ENCODE data around the gene ZNF613. TPM values are rescaled to one million over a fixed set of nuclear protein-coding genes. Genes with fewer than 3 reads are reported as not detected.
"Not testable (repeated sequence)": the region's sequence is repeated elsewhere in the genome, so short reads cannot be mapped to it uniquely, and the experiment has no call there.

Gene ZNF613
- total and polyA plus RNA-seq, 2 donors (not counting 3 experiments of a cell fraction or from before 2014, with no cell fraction given): 1.7 to 6.5 TPM

GRCh38 chr19:51907981-51908380 is 19.3 kb upstream of the ZNF613 start:
- H3K27ac ChIP-seq (ENCODE audit: insufficient read depth, low read depth, low read length); H3K4me3 ChIP-seq (replicated peaks in 1 of 3; ENCODE audit: insufficient read depth in 1 of 3, low read depth in 1 of 3, low read length in 3 of 3); FAIRE-seq; intact Hi-C loops (cut with micrococcal nuclease); H3K9me1 ChIP-seq (replicated peaks; ENCODE audit: control insufficient read depth, extremely low read depth, insufficient read depth, low read length); H3K36me3 ChIP-seq (ENCODE audit: control insufficient read depth in 2 of 2, extremely low read depth in 1 of 2, insufficient read depth in 2 of 2, low read length in 2 of 2); H3K9ac ChIP-seq (replicated peaks; ENCODE audit: extremely low read depth, insufficient read depth, low read length); POLR2A ChIA-PET; CTCF ChIA-PET; H3K27me3 ChIP-seq (ENCODE audit: control insufficient read depth in 2 of 2, insufficient read depth in 2 of 2, low read length in 2 of 2); H4K20me1 ChIP-seq (replicated peaks; ENCODE audit: control insufficient read depth, extremely low read depth, insufficient read depth, low read length); dilution Hi-C loops (cut with MboI; ENCODE audit: extremely low pct_ligation_motif_present, low sequenced_read_pairs); DNase-seq (ENCODE audit: low read depth, low spot score); BruUV-seq (replicated peaks); H3K79me2 ChIP-seq (ENCODE audit: control insufficient read depth, insufficient read depth, low read length); H3K4me2 ChIP-seq (ENCODE audit: insufficient read depth, low read length); H3K4me1 ChIP-seq (ENCODE audit: control insufficient read depth, extremely low read depth, insufficient read depth, low read length); H3K9me3 ChIP-seq (replicated peaks; ENCODE audit: control insufficient read depth, insufficient read depth, low read length); H2AFZ ChIP-seq (ENCODE audit: low read depth, low read length): not testable (repeated sequence)

GRCh38 chr19:51915324-51915867 is 11.9 kb upstream of the ZNF613 start:
- no TSS peak for BruUV-seq (replicated peaks)
- no peak for FAIRE-seq
- POLR2A ChIA-PET: no interaction called here
- CTCF ChIA-PET: no interaction called here
- intact Hi-C loops (cut with micrococcal nuclease): no loop called here
- Histone ChIP-seq H3K79me2 (ENCODE audit: control insufficient read depth, insufficient read depth, low read length) (no peaks in the 10 kb centered on the region), H3K4me1 (ENCODE audit: control insufficient read depth, extremely low read depth, insufficient read depth, low read length) (no peaks in the 10 kb centered on the region), H3K36me3 (ENCODE audit: control insufficient read depth in 2 of 2, extremely low read depth in 1 of 2, insufficient read depth in 2 of 2, low read length in 2 of 2) (no peaks in the 10 kb centered on the region), H3K4me2 (ENCODE audit: insufficient read depth, low read length) (no peak overlapping the region), H2AFZ (ENCODE audit: low read depth, low read length) (no peak overlapping the region), H3K27ac (ENCODE audit: insufficient read depth, low read depth, low read length) (no peak overlapping the region), H4K20me1 (replicated peaks; ENCODE audit: control insufficient read depth, extremely low read depth, insufficient read depth, low read length) (no peaks in the 10 kb centered on the region), H3K9me1 (replicated peaks; ENCODE audit: control insufficient read depth, extremely low read depth, insufficient read depth, low read length) (no peaks in the 10 kb centered on the region), H3K9me3 (replicated peaks; ENCODE audit: control insufficient read depth, insufficient read depth, low read length) (peaks cover 19% of the 10 kb centered on the region), H3K9ac (replicated peaks; ENCODE audit: extremely low read depth, insufficient read depth, low read length) (no peak overlapping the region), H3K27me3 (ENCODE audit: control insufficient read depth in 2 of 2, insufficient read depth in 2 of 2, low read length in 2 of 2) (no peaks in the 10 kb centered on the region), H3K4me3 (replicated peaks in 1 of 3; ENCODE audit: insufficient read depth in 1 of 3, low read depth in 1 of 3, low read length in 3 of 3) (no peak overlapping the region)
- dilution Hi-C loops (cut with MboI; ENCODE audit: extremely low pct_ligation_motif_present, low sequenced_read_pairs): no loop called here
- TF ChIP-seq MYC (IDR thresholded peaks at IDR 0.05; ENCODE audit: low read depth, low read length) (no peak), POLR2A (IDR thresholded peaks at IDR 0.05; ENCODE audit: low read depth, low read length) (no peak), FOS (IDR thresholded peaks at IDR 0.05; ENCODE audit: borderline replicate concordance, insufficient read depth, low read length) (no peak), MAX (IDR thresholded peaks at IDR 0.05; ENCODE audit: insufficient read depth, insufficient read length) (no peak), EZH2 (IDR thresholded peaks at IDR 0.05; ENCODE audit: borderline replicate concordance, low read depth, low read length, severe bottlenecking) (no peak), POLR2AphosphoS5 (IDR thresholded peaks at IDR 0.05; ENCODE audit: insufficient read depth, low read depth, low read length) (no peak), CTCF (IDR thresholded peaks at IDR 0.05; ENCODE audit: extremely low read depth in 1 of 2, insufficient read depth in 1 of 2, low read depth in 1 of 2, low read length in 2 of 2) (no peak), GATA2 (IDR thresholded peaks at IDR 0.05; ENCODE audit: insufficient read depth, insufficient read length, low read depth, low read length) (no peak), JUN (IDR thresholded peaks at IDR 0.05; ENCODE audit: borderline replicate concordance, insufficient read depth, insufficient read length, low read depth) (no peak)
- no peak for DNase-seq (ENCODE audit: low read depth, low spot score)

All from endothelial cell of umbilical vein (primary cell).